ENCODE measurements around the gene CD81. TPM values are rescaled to one million over a fixed set of nuclear protein-coding genes. Genes with fewer than 3 reads are reported as not detected.

The CD81 gene
- total RNA-seq, 1 donor from 2014 or later = 801 TPM

GRCh38 chr11:2446590-2447252, 69.6 kb downstream of the CD81 start:
- intact Hi-C loops (cut with DNase I) = no loop called here
- H3K4me1 ChIP-seq = no peaks in the 10 kb centered on the region
- H3K9me3 ChIP-seq = no peaks in the 10 kb centered on the region
- no peak for TF ChIP-seq CTCF (IDR thresholded peaks at IDR 0.05)
- DNase-seq (ENCODE audit: low spot score in 2 of 2) = no peak
- H3K27me3 ChIP-seq = no peaks in the 10 kb centered on the region
- H3K36me3 ChIP-seq = no peaks in the 10 kb centered on the region
- no peak overlapping the region for H3K27ac ChIP-seq
- H3K4me3 ChIP-seq = no peak overlapping the region

Other genes with a start within 250 kb of the CD81 start
- 124 TPM for gene IGF2, start 237.9 kb upstream of the CD81 start, total RNA-seq
- not detected for gene INS, start 216.1 kb upstream of the CD81 start, total RNA-seq
- gene TH, start 205.5 kb upstream of the CD81 start, total RNA-seq = not detected
- gene ASCL2, start 106.7 kb upstream of the CD81 start, total RNA-seq = not detected
- not detected for gene C11orf21, start 75.4 kb upstream of the CD81 start, total RNA-seq
- gene TSPAN32, start 75.3 kb upstream of the CD81 start, total RNA-seq = 1.9 TPM
- gene TSSC4, start 23.4 kb downstream of the CD81 start, total RNA-seq = 183 TPM
- gene TRPM5, start 67.2 kb downstream of the CD81 start, total RNA-seq = not detected
- 2.3 TPM for gene KCNQ1, start 67.7 kb downstream of the CD81 start, total RNA-seq